HEK293 (cell line): Measurements from ENCODE around the gene EVI5L.

Experiments
- CTCF ChIA-PET: fragments of 350-600 bp; formaldehyde crosslinking; extraction: SDS; loops from one replicate; lab custom pipeline; 2021; ENCODE audit warnings: antibody characterized with exemption; lab: Yijun Ruan, JAX
- POLR2A ChIA-PET: fragments of 300-600 bp; formaldehyde crosslinking; extraction: SDS; loops from one replicate; lab custom pipeline; 2020; ENCODE audit warnings: antibody characterized with exemption, inconsistent platforms; lab: Yijun Ruan, JAX
- H3K27ac ChIP-seq: fragments of 200-500 bp; sonication (Bioruptor generic); 2 replicates; pipeline ENCODE4 v1.5.1; 2014; ENCODE audit warnings: low read depth, low read length, control low read depth, inconsistent platforms; ENCODE audit errors: extremely low read depth
- H3K36me3 ChIP-seq, 2 experiments: fragments of 200-500 bp in 1 of 2; sonication (Bioruptor generic) in 1 of 2; 1 replicate in 1 of 2; 2 replicates in 1 of 2; pipeline ENCODE4 v1.5.1; 2014 to 2017; ENCODE audit warnings: inconsistent platforms in 2 of 2, low read length in 2 of 2; ENCODE audit not compliant: control insufficient read depth in 2 of 2, insufficient read depth in 1 of 2
- H3K4me1 ChIP-seq: fragments of 200-500 bp; sonication (Bioruptor generic); 2 replicates; pipeline ENCODE4 v1.5.1; 2014; ENCODE audit warnings: mild to moderate bottlenecking, low read length, inconsistent platforms; ENCODE audit not compliant: control insufficient read depth, insufficient read depth
- H3K4me3 ChIP-seq: 2 replicates; pipeline ENCODE4 v1.5.1; 2011; ENCODE audit warnings: low read depth, mild to moderate bottlenecking, control low read depth, low read length, moderate library complexity
- H3K9me3 ChIP-seq: fragments of 200-500 bp; sonication (Bioruptor generic); 2 replicates; pipeline ENCODE4 v1.5.1; 2014; ENCODE audit warnings: low read depth, low read length, inconsistent platforms; ENCODE audit not compliant: control insufficient read depth, insufficient read depth
- EGR2 ChIP-seq: fragments of 450-650 bp; formaldehyde crosslinking; IDR thresholded peaks from 2 replicates; pipeline ENCODE4 v1.5.1; 2016; ENCODE audit warnings: low read depth, missing biosample characterization, missing genetic modification characterization
- GLIS1 ChIP-seq: fragments of 450-650 bp; formaldehyde crosslinking; IDR thresholded peaks from 2 replicates; pipeline ENCODE4 v1.5.1; 2016; ENCODE audit warnings: missing biosample characterization, missing genetic modification characterization
- GLIS2 ChIP-seq: fragments of 450-650 bp; formaldehyde crosslinking; IDR thresholded peaks from 2 replicates; pipeline ENCODE4 v1.5.1; 2016; ENCODE audit warnings: missing biosample characterization, missing genetic modification characterization
- HIC1 ChIP-seq: fragments of 450-650 bp; formaldehyde crosslinking; IDR thresholded peaks from 2 replicates; pipeline ENCODE4 v1.5.1; 2016; ENCODE audit warnings: missing biosample characterization, missing genetic modification characterization
- MYNN ChIP-seq: fragments of 450-650 bp; formaldehyde crosslinking; IDR thresholded peaks from 2 replicates; pipeline ENCODE4 v1.5.1; 2016; ENCODE audit warnings: missing biosample characterization, missing genetic modification characterization, borderline replicate concordance
- OVOL3 ChIP-seq: fragments of 450-650 bp; formaldehyde crosslinking; IDR thresholded peaks from 2 replicates; pipeline ENCODE4 v1.5.1; 2016; ENCODE audit warnings: missing biosample characterization, missing genetic modification characterization
- PBX3 ChIP-seq: sonication (generic); formaldehyde crosslinking; IDR thresholded peaks from 2 replicates; pipeline ENCODE4 v1.8.1; 2022; ENCODE audit warnings: mild to moderate bottlenecking, moderate library complexity, missing genetic modification reagents
- SCRT1 ChIP-seq: fragments of 450-650 bp; formaldehyde crosslinking; IDR thresholded peaks from 2 replicates; pipeline ENCODE4 v1.5.1; 2016; ENCODE audit warnings: missing biosample characterization, missing genetic modification characterization, borderline replicate concordance
- TSHZ1 ChIP-seq: fragments of 450-650 bp; formaldehyde crosslinking; IDR thresholded peaks from 2 replicates; pipeline ENCODE4 v1.5.1; 2016; ENCODE audit warnings: missing biosample characterization, missing genetic modification characterization, borderline replicate concordance
- ZBTB17 ChIP-seq: fragments of 450-650 bp; formaldehyde crosslinking; IDR thresholded peaks from 2 replicates; pipeline ENCODE4 v1.5.1; 2016; ENCODE audit warnings: missing biosample characterization, missing genetic modification characterization
- ZFHX2 ChIP-seq: fragments of 450-650 bp; formaldehyde crosslinking; conservative IDR thresholded peaks from 2 replicates; pipeline ENCODE4 v1.5.1; 2016; ENCODE audit warnings: missing biosample characterization, missing genetic modification characterization
- ZFP37 ChIP-seq: fragments of 450-650 bp; formaldehyde crosslinking; IDR thresholded peaks from 2 replicates; pipeline ENCODE4 v1.5.1; 2016; ENCODE audit warnings: missing biosample characterization, missing genetic modification characterization
- ZIC2 ChIP-seq: fragments of 450-650 bp; formaldehyde crosslinking; IDR thresholded peaks from 2 replicates; pipeline ENCODE4 v1.5.1; 2016; ENCODE audit warnings: missing biosample characterization, missing genetic modification characterization
- ZNF112 ChIP-seq: fragments of 450-650 bp; formaldehyde crosslinking; IDR thresholded peaks from 2 replicates; pipeline ENCODE4 v1.5.0; 2017; ENCODE audit warnings: missing biosample characterization, missing genetic modification characterization
- ZNF148 ChIP-seq: fragments of 450-650 bp; formaldehyde crosslinking; IDR thresholded peaks from 2 replicates; pipeline ENCODE4 v1.5.0; 2017; ENCODE audit warnings: missing biosample characterization, missing genetic modification characterization, borderline replicate concordance
- ZNF223 ChIP-seq: fragments of 450-650 bp; formaldehyde crosslinking; IDR thresholded peaks from 2 replicates; pipeline ENCODE4 v1.5.1; 2016; ENCODE audit warnings: missing biosample characterization, missing genetic modification characterization
- ZNF423 ChIP-seq: fragments of 450-650 bp; formaldehyde crosslinking; IDR thresholded peaks from 2 replicates; pipeline ENCODE4 v1.5.1; 2016; ENCODE audit warnings: missing biosample characterization, missing genetic modification characterization
- ZNF433 ChIP-seq: fragments of 450-650 bp; formaldehyde crosslinking; IDR thresholded peaks from 2 replicates; pipeline ENCODE4 v1.5.1; 2016; ENCODE audit warnings: missing biosample characterization, missing genetic modification characterization, low read depth
- ZNF510 ChIP-seq: fragments of 450-650 bp; formaldehyde crosslinking; IDR thresholded peaks from 2 replicates; pipeline ENCODE4 v1.5.1; 2018; ENCODE audit warnings: mild to moderate bottlenecking, missing genetic modification characterization, missing biosample characterization; ENCODE audit not compliant: insufficient replicate concordance
- ZNF514 ChIP-seq: fragments of 450-650 bp; formaldehyde crosslinking; IDR thresholded peaks from 2 replicates; pipeline ENCODE4 v1.5.1; 2016; ENCODE audit warnings: missing biosample characterization, missing genetic modification characterization
- ZNF521 ChIP-seq: fragments of 450-650 bp; formaldehyde crosslinking; IDR thresholded peaks from 2 replicates; pipeline ENCODE4 v1.5.1; 2017; ENCODE audit warnings: missing biosample characterization, mild to moderate bottlenecking, missing genetic modification characterization
- ZNF548 ChIP-seq: fragments of 450-650 bp; formaldehyde crosslinking; IDR thresholded peaks from 2 replicates; pipeline ENCODE4 v1.5.1; 2016; ENCODE audit warnings: missing biosample characterization, missing genetic modification characterization
- ZNF571 ChIP-seq: fragments of 450-650 bp; formaldehyde crosslinking; IDR thresholded peaks from 2 replicates; pipeline ENCODE4 v1.5.0; 2017; ENCODE audit warnings: missing biosample characterization, missing genetic modification characterization
- ZNF596 ChIP-seq: fragments of 450-650 bp; IDR thresholded peaks from 2 replicates; pipeline ENCODE4 v1.5.0; 2018; ENCODE audit warnings: missing biosample characterization, mild to moderate bottlenecking, missing genetic modification characterization, moderate library complexity
- ZNF621 ChIP-seq: fragments of 450-650 bp; formaldehyde crosslinking; IDR thresholded peaks from 2 replicates; pipeline ENCODE4 v1.5.1; 2017; ENCODE audit warnings: missing biosample characterization, missing genetic modification characterization
- ZNF677 ChIP-seq: fragments of 450-650 bp; IDR thresholded peaks from 2 replicates; pipeline ENCODE4 v1.5.0; 2018; ENCODE audit warnings: missing biosample characterization, mild to moderate bottlenecking, missing genetic modification characterization, moderate library complexity
- ZNF791 ChIP-seq: fragments of 450-650 bp; formaldehyde crosslinking; IDR thresholded peaks from 2 replicates; pipeline ENCODE4 v1.5.1; 2016; ENCODE audit warnings: missing biosample characterization, missing genetic modification characterization

EVI5L gene

GRCh38 chr19:7908078-7908699 lies 78.2 kb downstream of the EVI5L start (continued):
- TF ChIP-seq EGR2 (tag by site-specific recombination) (peak; percentile 75), ZNF148 (tag by site-specific recombination) (no peak), HIC1 (tag by site-specific recombination) (peak; percentile 8; the same call in 1 of the 2 replicates), ZFHX2 (peak; percentile 79)

- H3K4me3 ChIP-seq, result no peak overlapping the region
- peaks cover 5% of the 10 kb centered on the region; the same call in 1 of the 2 replicates for H3K4me1 ChIP-seq
- H3K27ac ChIP-seq, result no peak overlapping the region
- peaks cover 0 to 45% of the 10 kb centered on the region in 2 experiments; a peak in 2 of 3 replicates for H3K36me3 ChIP-seq
- H3K9me3 ChIP-seq, result no peaks in the 10 kb centered on the region
- no peak for TF ChIP-seq ZNF510 (tag by site-specific recombination)
- no peak for TF ChIP-seq ZNF521 (tag by site-specific recombination)
- no peak for TF ChIP-seq SCRT1 (tag by site-specific recombination)
- TF ChIP-seq GLIS1, result peak; percentile 83
- TF ChIP-seq MYNN (tag by site-specific recombination), result no peak
- peak; percentile 58; the same call in 1 of the 2 replicates for TF ChIP-seq ZIC2 (tag by site-specific recombination)
- TF ChIP-seq ZNF621, result no peak
- TF ChIP-seq ZBTB17 (tag by site-specific recombination), result no peak
- no peak for TF ChIP-seq ZNF677 (tag by site-specific recombination)
- no peak for TF ChIP-seq TSHZ1 (tag by site-specific recombination)
- no peak for TF ChIP-seq ZFP37 (tag by site-specific recombination)
- no peak for TF ChIP-seq ZNF791
- TF ChIP-seq PBX3 (CRISPR knock-in tag), result no peak
- TF ChIP-seq ZNF423 (tag by site-specific recombination), result peak; percentile 39; the same call in 1 of the 2 replicates
- no peak for TF ChIP-seq ZNF112 (tag by site-specific recombination)
- no peak for TF ChIP-seq ZNF433
- no peak for TF ChIP-seq ZNF571 (tag by site-specific recombination)
- TF ChIP-seq OVOL3 (tag by site-specific recombination), result no peak
- TF ChIP-seq ZNF514, result no peak
- TF ChIP-seq ZNF596, result no peak
- TF ChIP-seq ZNF548, result no peak
- peak; percentile 54 for TF ChIP-seq GLIS2 (tag by site-specific recombination)
- no peak for TF ChIP-seq ZNF223 (tag by site-specific recombination)
- ChIA-PET CTCF (interaction anchor here (0.6 to 1.7 kb wide), 5 partner anchors 9 to 731 kb away, joined by 3 to 6 read pairs (median 3); no protein-coding TSS in a partner anchor), POLR2A (interaction anchor here (0.6 to 2.7 kb wide), 3 partner anchors 9 to 17 kb away, joined by 3 to 16 read pairs (median 9); partner anchors contain the start of gene SNAPC2)
Observed at GRCh38 chr19:7908742-7909461, 78.9 kb downstream of the EVI5L start.
